ENCODE data around the gene SCFD2. TPM values are rescaled to one million over a fixed set of nuclear protein-coding genes. Genes with fewer than 3 reads are reported as not detected.

SCFD2 gene
- total and polyA plus RNA-seq, 2 of the 8 experiments (the other 6 are each of a cell fraction or from before 2014, with no cell fraction given): 6.2 to 10.2 TPM

- H2BK12ac ChIP-seq (ENCODE audit: low read depth, low read length): no peak overlapping the region
- H4K5ac ChIP-seq (ENCODE audit: insufficient read length, low read depth, low read length): no peak overlapping the region
- H3K36me3 ChIP-seq (ENCODE audit: control insufficient read depth in 2 of 4, insufficient read depth in 4 of 4, low read length in 3 of 4): no peaks in the 10 kb centered on the region
- DNase-seq (ENCODE audit: low read depth in 1 of 2, low spot score in 2 of 2) (no peak), FAIRE-seq (no peak)
- no peak overlapping the region for H2AK5ac ChIP-seq (ENCODE audit: low read depth, low read length)
- H4K20me1 ChIP-seq (replicated peaks in 1 of 2; ENCODE audit: control insufficient read depth in 1 of 2, insufficient read depth in 2 of 2, low read length in 2 of 2): no peaks in the 10 kb centered on the region
- CTCF ChIA-PET (ENCODE audit: partially characterized antibody): interaction anchor here (0.6 kb wide), 1 partner anchor 14 kb away, joined by 3 read pairs; no protein-coding TSS in a partner anchor
- H3K27me3 ChIP-seq (replicated peaks in 1 of 4; ENCODE audit: control insufficient read depth in 3 of 4, extremely low read depth in 1 of 4, insufficient read depth in 3 of 4, low read length in 3 of 4): no peaks in the 10 kb centered on the region
- no peaks in the 10 kb centered on the region for H3K23me2 ChIP-seq (ENCODE audit: low read depth, low read length)
- no peak overlapping the region for H4K8ac ChIP-seq (ENCODE audit: extremely low read depth, insufficient read depth, low read length)
- no peak overlapping the region for H2BK15ac ChIP-seq (ENCODE audit: low read length)
- 83% methylated on average over 2 of the region's 2 CpGs; no CpG with 5 or more reads in 1 of the 2 experiments for WGBS, 2 experiments (ENCODE audit: extremely low coverage in 1 of 2, insufficient coverage in 1 of 2, insufficient read length in 1 of 2, insufficient replicate concordance in 2 of 2, low coverage in 1 of 2, low lambda C conversion rate in 2 of 2, missing lambda C conversion rate in 1 of 2)
- no peak overlapping the region for H3K4ac ChIP-seq (replicated peaks; ENCODE audit: insufficient read length, low read depth, low read length)
- no peak overlapping the region for H3K9ac ChIP-seq (replicated peaks in 1 of 4; ENCODE audit: extremely low read depth in 1 of 4, low read depth in 3 of 4, low read length in 3 of 4)
- no peak overlapping the region for H3K18ac ChIP-seq (ENCODE audit: extremely low read depth, low read length)
- no peak overlapping the region for H3K23ac ChIP-seq (ENCODE audit: insufficient read length)
- no peak overlapping the region for H2BK5ac ChIP-seq (ENCODE audit: low read depth, low read length)
- H3K4me1 ChIP-seq (replicated peaks in 1 of 4; ENCODE audit: control insufficient read depth in 3 of 4, insufficient read depth in 4 of 4, low read length in 3 of 4): no peaks in the 10 kb centered on the region
- no peak overlapping the region for H3K4me2 ChIP-seq (ENCODE audit: insufficient read depth in 1 of 2, low read depth in 2 of 2, low read length in 2 of 2)
- no peak overlapping the region for H2BK20ac ChIP-seq (ENCODE audit: low read length)
- H2BK120ac ChIP-seq (replicated peaks; ENCODE audit: low read depth, low read length): no peak overlapping the region
- no peaks in the 10 kb centered on the region for H3K79me1 ChIP-seq (ENCODE audit: low read depth, low read length)
- H3K14ac ChIP-seq (ENCODE audit: insufficient read length): no peak overlapping the region
- no peak overlapping the region for H3K56ac ChIP-seq (replicated peaks; ENCODE audit: insufficient read length, low read depth, low read length)
- no peaks in the 10 kb centered on the region for H3K9me3 ChIP-seq (ENCODE audit: insufficient read depth in 2 of 2, low read depth in 1 of 2, low read length in 1 of 2)
- H3K4me3 ChIP-seq (ENCODE audit: extremely low read depth in 1 of 4, insufficient read depth in 2 of 4, low read depth in 3 of 4, low read length in 4 of 4): no peak overlapping the region
- H2AFZ ChIP-seq (ENCODE audit: low read length): no peak overlapping the region
- POLR2A ChIA-PET (ENCODE audit: partially characterized antibody): no interaction called here
- H4K91ac ChIP-seq (replicated peaks; ENCODE audit: insufficient read length, low read length): no peak overlapping the region
- H3K27ac ChIP-seq (ENCODE audit: low read depth, low read length): no peak overlapping the region
- no peaks in the 10 kb centered on the region for H3K79me2 ChIP-seq (ENCODE audit: control insufficient read depth in 1 of 2, insufficient read depth in 2 of 2, low read length in 2 of 2)
- TF ChIP-seq EP300 (IDR thresholded peaks at IDR 0.05; ENCODE audit: borderline replicate concordance in 1 of 2, low read depth in 2 of 2, low read length in 2 of 2) (no peak), POLR2AphosphoS5 (IDR thresholded peaks at IDR 0.05; ENCODE audit: low read depth, low read length) (no peak), MAFK (IDR thresholded peaks at IDR 0.05; ENCODE audit: low read depth, low read length) (no peak), SP4 (IDR thresholded peaks at IDR 0.05; ENCODE audit: low read length) (no peak), RXRA (IDR thresholded peaks at IDR 0.05; ENCODE audit: insufficient read depth, low read depth, low read length) (no peak), CHD1 (IDR thresholded peaks at IDR 0.05; ENCODE audit: low read depth, low read length) (no peak), TCF12 (IDR thresholded peaks at IDR 0.05; ENCODE audit: low read depth, low read length) (no peak), SIRT6 (IDR thresholded peaks at IDR 0.05; ENCODE audit: low read length) (no peak), USF2 (IDR thresholded peaks at IDR 0.05; ENCODE audit: low read length) (no peak), SP1 (IDR thresholded peaks at IDR 0.05; ENCODE audit: low read depth, low read length) (no peak), RNF2 (IDR thresholded peaks at IDR 0.05; ENCODE audit: borderline replicate concordance, low read depth, low read length, missing control alignments, poor library complexity, severe bottlenecking) (no peak), KDM4A (IDR thresholded peaks at IDR 0.05; ENCODE audit: low read depth, low read length, severe bottlenecking) (no peak)
These were observed 321.3 kb downstream of the SCFD2 start for GRCh38 chr4:53044651-53044960.

Data from H1 (cell line).